Activated T-cell treated with anti-CD3 and anti-CD28 coated beads for 48 hours (primary cell): Measurements from ENCODE around the gene ST8SIA1.

Experiments
- DNase-seq: peaks from one replicate; pipeline ENCODE4 v3.0.0-alpha.2; 2020; ENCODE audit warnings: low read depth

ST8SIA1 gene

DNA sequence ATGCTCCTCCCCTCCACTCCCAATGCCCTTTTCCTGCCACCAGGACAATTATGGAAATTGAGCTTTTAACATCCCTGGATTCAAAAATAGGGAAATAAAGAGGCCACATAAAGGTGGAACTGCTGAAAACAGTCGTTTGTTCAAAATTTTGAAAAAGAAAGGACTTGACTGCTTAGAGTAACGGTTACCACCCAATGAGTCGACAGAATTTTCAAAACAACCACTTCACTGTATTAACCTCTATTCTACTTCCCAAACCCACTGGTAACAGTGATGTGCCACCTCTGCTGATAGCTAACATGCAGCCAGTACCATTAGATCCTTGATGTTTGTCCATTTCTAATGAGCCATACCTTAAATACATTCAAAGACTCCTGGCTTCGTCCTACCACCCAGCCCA lies 4.9 kb downstream of the ST8SIA1 start:
- no peak for DNase-seq

DNA sequence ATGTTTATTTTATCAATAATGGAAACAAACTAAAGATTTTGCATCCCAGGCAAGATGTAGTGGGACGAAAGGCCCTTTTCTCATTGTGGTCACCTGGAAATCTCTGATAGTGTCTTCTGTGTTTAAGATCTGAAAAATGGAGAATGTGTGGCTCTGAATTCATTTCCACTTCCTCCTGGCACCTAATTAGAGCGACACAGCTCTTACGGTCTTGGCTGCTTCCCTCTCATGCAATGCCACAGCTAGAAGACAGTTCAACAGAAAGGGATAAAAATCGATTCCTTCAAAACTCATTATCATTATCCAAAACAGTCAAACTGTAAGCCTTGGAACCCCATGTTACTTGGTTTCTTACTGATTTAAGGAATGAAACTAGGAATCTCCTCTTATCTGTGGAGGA lies 9.3 kb downstream of the ST8SIA1 start:
- DNase-seq: no peak

DNA sequence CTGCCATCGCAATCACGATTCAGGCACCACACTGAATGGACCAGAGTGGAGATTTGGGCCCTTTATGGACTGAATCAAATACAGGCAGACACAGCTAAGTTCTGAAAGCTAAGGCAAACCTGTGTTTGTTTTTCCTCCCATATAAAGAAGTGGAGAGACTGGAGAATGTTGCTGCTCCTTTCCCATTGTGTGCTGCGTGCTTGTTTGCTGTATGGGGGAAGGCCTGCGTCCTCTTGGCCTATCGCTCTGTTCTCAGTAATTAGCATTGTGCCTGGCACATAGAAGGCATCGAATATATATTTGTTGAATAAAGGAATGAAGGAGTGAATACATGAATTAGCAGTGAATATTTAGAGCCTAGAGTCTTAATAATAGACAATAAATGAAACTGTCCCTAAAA lies 12.4 kb downstream of the ST8SIA1 start:
- no peak for DNase-seq

DNA sequence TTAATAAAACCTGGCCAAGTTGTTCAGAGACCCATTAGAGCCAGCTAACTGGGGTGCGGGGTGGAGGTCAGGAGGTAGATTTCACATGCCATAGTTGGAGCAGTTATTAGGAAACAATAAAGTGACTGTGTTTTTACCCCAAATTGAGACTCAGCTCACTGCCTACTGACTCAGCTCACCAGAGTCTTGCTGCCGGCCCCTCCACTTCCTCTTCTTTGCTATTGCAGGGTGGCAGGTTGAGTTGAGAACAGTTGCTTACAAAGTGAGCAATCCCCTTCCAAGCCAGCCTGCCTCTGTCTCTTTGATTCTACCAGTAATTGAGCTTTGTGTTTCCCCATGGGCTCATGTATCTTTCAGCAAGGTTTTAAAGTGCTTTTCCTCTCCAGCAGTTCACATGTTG lies 12.9 kb downstream of the ST8SIA1 start:
- DNase-seq: no peak

DNA sequence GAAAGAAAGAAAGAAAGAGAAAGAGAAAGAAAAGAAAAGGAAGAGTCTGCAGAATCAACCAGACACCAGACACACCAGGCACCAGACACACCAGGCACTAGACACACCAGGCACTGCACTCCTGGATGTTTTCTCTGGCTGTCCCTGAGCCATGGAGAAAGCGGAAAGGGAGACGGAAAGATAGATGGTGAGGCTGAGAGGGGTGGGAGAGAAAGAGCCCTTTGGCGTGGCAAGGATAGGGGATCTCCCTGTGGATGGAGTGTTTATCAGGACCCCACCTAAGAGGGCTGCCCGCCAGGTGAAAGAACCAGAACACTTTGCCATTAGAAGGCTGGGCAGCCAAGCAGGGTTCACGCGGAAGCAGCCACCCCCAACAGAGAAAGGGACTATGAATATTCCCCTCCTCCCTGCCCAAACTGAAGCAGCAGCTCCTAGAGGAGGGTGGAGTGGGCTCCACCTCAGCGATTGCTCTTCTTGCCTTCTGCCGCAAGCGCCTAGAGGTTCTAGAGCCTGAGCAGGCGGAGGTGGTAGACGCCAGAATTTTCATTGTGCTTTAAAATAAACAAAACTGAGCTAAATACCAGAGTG lies 13.4 kb downstream of the ST8SIA1 start:
- no peak for DNase-seq

DNA sequence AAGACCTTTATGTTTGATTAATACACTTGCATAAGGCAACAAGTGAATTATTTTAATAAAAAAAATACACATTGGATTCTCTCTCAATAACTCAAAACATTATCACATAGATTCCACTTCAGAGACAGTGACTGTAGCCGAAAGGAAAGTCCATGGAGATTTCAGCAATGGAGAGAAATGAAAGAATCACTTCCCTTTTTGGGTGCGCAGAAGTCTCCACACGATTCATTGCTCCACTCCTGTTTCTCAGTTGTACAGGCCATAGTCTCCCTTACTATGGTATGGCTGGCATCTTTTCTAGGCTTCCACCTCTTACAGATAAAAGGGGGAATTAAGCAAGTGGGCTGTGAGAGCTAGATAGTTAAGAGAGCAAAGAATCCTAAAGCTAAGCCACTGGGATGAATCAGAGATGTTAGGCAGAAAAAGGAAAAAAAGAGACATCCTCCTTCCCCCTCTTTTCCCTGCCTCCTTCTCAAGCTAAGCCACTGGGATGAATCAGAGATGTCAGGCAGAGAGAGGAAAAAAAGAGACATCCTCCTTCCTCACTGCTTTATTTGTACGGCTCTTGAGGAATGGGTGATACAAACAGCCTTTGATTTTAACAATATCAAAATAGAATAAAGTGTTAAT lies 16.3 kb downstream of the ST8SIA1 start:
- DNase-seq: no peak

DNA sequence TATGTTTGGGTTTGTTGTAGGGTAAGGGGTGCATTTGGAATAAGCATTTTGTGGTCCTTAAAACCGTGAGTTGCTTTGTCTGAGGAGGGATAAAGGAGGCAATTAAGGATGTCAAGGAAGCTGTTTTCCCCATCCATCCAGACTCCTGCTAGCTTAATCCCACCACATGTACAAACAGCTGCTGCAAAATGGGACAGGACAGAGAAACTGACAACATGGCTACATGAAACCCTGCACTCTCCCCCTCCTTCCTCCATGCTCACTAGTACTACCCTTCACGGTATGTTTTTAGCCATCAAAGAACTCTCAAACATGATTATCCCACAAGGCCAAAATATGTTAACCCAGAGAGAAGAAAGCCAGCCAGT lies 20.6 kb downstream of the ST8SIA1 start:
- no peak for DNase-seq

DNA sequence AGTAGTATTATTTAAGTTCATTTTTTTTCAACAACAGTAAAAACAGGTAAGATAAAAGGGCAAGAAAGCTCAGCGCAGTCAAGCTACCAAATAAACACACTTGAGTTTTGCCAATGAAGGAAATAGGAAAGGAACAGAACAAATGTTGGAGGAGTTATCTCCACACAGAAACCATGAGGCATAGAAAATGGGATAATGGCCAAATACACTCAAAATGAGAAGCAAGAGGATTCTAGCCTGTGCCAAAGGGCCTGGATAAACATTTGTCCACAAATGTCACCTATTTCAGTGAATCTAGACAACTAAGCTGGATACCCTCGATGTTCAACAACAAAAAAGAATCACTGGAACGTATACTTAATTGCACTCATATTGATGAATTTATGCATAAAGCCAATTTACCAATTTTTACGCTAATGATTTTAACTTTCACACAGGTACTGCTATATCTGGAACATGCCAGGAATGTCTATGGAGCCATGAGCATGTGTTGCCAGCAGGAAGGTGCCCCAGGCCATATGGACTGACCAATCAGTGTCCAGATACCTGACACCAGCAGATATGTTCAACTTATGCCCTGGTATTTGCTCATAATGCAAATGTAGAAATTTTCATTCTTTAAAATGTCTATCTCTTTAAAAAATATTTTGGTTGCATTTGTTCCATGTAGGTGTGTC lies 21.1 kb downstream of the ST8SIA1 start:
- DNase-seq: no peak

DNA sequence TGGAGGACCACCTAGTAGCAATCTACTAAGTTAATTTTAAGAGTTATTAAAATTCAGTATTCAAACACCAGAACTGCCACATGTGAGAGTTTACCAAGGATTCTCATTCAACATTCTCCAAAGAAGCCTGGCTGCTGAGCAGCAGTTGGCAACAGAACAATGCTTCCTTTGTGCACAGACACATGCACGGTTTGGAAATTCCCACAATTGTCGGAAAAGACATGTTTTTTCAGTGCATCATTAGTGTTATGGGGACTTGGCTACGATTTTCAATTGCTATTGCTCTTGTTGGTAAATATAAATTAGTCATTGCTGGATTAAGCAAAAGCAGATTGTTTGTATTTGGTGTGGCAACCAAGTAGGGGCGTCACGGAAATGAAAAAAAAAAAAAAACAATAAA lies 22.2 kb downstream of the ST8SIA1 start:
- DNase-seq: no peak

DNA sequence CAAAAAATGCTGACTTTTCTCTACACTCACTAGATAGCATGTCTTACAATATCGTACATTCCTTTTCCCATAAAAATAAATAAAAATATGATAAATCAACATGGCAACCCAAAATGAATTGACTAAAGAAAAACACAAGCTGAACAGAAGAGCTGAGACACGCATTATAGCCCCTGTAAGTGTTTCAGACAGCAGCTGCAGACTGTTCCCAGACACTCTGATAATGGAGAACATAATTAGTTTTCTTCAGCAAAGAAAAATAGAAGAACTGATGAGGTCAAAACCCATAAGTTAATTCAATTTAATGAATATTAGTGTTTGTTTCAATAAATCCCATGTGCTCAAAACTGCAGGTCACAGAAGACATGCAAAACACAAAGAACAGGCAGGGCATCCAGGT lies 23.8 kb downstream of the ST8SIA1 start:
- no peak for DNase-seq

DNA sequence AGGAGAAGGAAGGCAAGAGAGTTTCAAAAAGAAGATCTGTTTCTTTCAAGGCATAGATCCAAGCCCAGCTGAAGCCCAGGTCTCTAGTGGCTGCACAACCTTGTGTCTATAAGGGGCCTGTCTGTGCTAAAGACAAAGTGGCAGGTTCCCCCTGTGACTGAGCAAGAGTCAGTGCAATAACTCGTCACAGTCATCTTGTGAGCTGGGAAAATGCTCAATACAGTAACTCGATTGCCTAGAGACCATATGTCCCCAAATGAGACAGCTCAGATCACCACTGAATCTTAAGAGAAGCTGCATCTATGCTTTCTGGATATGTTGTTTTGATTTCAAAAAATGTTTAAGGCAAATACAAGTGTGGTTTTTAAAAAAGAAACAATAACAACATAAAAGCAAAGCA lies 24.2 kb downstream of the ST8SIA1 start:
- DNase-seq: no peak

DNA sequence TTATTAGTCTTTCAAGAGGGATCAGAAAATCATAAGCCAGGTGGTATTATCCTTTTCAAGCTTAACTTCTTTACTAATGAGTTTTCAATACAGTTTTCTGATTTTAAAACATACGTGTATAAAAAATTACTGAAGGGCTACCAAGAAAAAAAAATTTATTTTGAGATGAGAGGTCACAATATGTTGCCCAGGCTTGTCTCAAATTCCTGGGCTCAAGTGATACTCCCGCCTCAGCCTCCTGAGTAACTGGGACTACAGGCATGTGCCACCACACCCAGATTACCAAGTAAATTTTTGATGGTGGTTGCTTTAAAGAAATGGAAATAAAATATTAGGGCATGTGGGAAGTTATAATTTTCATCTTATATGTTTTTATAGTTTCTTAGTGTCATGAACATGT lies 26.7 kb downstream of the ST8SIA1 start:
- DNase-seq: no peak

DNA sequence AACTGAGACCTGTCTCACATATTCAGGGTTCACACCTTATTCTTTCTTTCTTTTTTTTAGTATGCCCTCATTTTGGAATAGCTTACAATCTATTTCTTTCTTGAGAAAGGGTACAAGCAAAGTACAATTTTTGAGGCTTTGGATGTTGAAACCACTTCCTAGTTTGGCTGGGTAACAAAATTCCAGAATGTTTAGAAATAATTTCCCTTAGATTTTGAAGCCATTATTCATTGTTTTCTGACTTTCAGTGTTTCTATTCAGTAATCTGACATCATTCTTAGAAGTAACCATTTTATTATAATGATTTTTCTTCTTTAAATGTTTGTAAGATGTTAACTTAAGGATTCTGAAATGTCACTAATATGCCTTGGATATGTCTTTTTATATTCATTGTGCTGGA lies 28.2 kb downstream of the ST8SIA1 start:
- DNase-seq: no peak

DNA sequence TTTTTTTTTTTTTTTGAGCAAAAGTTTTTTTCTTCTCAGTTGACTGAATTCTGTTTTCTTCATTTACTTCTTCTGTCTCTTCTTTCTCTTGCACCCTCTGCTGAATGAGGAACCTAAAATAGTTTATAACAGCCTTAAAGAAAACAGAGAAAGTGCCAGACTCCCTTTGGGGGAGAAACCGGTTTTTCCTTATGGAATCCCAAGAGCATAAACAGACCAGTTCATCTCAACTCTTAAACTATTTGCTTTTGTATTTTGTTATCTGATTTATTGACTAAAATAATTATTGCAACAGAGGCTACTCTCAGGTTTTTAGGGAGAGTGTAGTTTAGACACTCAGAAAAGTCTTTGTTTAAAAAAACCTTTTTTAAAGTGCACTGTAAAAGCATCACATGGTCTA lies 30.2 kb downstream of the ST8SIA1 start:
- no peak for DNase-seq

DNA sequence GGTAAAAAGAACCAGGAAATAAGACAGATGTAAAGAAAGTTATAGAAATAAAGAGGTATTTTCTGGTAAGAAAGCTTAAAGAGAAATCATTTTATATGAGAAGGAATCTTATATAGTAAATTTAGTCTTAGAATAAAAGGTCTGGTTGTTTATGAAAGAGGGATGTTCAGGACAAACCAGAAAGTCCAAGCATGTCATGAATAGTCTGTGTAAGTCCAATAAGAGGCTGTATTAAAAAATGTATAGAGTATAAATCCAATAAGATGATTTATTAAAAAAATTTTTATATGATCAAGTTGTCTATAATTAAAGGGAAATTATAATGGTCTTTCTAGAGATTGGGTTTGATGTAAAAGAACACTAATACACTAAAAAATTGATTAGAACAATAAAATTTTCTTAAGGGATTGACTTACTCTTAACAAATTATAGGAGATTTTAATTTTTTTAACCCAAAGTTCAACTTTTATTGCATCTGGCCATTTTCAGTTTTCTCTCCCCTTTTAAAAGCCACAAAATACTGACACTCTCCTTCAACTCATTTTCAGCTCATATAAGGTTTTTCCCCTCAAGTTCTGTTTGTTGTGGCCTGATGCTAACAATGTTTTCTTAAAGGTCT lies 35.1 kb downstream of the ST8SIA1 start:
- DNase-seq: no peak

DNA sequence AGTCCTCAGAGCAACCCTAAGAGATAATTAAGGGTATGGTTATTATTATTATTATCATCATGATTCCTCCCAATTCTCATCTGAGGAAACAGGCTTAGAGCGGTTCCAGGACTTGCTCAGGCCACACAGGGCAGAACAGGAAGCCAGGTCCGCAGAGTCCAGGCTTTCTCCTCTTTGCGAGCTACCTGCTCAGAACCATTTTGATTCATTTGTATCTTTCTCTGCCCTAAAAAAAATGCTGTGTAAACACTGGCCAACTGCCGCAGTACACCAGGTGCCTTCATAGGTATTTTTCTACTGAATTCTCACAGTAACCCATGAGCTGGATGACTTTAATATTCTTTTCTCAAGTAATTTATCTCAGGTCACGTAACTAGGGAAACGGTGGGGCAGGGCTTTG lies 45.3 kb downstream of the ST8SIA1 start:
- DNase-seq: no peak

DNA sequence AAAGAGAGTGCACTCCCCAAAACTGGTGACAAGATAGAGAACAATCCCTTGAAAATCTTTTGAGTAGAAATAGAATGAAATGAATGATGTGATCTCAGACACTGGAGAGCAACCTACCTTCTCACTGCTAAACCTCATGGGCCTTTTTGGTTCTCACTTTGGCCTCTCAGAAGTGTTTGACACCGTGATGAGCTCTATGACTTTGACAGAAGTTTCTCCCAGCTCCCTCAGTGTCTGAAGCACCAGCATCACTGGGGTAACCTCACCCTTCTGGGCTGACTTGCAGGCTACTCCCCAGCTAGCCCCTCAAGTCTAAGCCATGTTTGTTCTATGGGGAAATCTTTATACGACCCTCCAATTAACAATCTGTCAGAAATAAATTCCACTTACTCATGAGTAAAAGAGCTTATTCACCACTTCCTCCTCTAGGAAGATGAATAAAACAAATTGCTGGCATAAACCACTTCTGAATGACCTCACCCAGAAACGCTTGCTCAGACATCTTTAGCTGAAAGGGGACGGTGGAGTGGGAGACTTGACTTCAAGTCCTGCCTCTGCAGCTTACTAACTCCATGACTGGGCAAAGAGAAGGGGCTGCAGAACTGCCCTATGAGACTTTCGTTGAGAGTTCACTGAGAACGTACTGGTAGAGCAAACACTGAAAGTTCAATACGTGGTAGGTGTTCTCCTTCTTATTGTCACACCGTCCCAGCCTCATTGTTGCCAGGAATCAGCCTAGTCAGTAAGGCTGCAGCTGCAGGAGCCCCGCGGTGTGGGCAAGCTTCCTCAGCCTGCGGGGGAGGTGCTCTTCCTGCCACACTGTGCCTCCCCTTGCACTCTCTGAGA lies 46.5 kb downstream of the ST8SIA1 start:
- DNase-seq: peak; percentile 18

DNA sequence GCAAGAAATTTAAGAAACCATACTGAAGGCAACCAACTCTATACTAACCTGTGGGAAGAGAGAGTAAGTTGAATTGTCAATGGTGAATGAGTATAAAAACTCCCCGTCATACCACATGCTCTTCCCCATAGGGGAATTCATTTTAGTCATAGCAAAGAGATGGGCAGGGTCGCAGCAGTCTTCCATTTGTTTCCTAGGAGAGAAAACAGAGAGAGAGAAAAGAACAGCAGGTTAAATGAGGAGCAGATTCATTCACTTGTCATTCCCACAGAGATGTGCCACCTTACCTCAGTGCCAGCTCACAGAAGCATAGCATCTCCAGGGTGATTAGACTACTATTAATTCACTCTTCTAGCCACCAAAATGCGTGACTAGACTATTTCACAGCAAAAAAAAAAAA lies 47.4 kb downstream of the ST8SIA1 start:
- no peak for DNase-seq

DNA sequence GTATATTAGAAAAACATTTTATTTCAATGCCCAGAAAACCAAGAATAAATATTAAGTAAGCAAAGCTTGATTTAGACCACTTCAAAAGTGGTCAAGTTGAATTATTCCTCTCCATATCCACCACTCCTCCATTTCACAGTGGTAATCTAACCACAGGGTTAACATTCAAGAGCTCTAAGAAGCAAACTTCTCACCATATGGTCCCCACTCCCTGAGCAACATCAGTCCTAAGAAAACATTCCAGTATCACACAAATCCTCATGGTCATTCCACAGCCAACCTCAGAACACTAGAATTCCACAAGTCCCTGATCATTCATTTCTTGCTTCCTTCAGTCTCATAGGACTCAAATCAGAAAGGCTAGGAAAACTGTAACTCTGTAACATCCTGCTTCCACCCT lies 47.9 kb downstream of the ST8SIA1 start:
- no peak for DNase-seq

DNA sequence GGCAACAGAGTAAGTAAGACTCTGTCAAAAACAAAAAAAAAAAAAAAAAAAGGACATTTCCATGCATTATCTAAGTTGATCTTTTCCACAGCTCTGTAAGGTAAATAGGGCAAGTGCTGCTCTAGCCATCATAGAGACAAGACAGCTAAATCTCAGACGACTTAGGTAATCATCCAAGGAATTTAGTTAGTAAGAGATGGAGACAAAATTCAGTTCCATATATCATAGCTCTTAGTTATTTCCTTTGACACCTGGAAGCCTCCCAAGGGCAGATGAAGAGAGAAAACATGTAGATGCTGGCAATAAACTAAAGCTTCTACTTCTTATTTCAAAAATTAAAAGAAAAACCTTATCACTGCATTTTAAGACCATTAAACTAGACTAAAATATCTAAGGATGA lies 48.7 kb downstream of the ST8SIA1 start:
- no peak for DNase-seq

DNA sequence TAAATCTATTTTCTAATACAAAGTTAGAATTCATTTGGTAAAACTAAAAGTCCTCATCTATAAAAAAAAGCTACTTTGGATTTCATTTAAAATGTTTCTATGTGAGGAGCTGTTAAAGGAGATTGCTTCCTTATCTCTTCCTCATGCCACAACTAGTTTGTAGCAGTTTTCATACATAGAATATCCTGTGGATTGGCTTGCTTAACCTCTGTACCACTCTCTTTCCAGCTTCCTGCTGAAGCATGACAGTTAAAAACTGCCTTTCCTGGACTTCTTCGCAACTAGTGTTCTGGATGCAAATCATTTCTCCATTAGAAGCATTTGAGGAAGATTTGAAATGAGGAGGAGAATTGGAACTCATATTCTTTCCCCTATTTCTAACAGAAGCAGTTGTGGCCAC lies 49.6 kb downstream of the ST8SIA1 start:
- no peak for DNase-seq

DNA sequence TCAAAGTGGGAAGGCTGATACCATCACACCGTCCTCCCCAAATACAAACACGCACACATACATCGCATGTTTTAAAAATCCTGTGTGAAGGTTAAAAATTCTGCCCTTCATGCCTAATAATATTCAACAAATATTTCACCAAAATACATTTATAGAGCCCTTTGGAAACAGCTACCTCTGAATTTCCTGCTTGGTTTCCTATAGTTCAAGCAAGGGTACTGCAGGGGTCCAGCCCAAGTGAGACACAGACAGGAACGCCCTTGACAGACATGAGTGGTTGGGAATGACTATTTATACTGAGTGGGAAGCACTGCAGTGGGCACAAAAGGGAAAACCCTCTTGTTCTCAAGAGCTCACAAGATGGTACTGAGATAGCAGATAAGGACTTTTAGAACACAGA lies 51.0 kb downstream of the ST8SIA1 start:
- no peak for DNase-seq
